ENCODE results near the gene WNT1. TPM values are rescaled to one million over a fixed set of nuclear protein-coding genes. Genes with fewer than 3 reads are reported as not detected.

Gene WNT1
- total and polyA plus RNA-seq, 3 donors from 2014 or later: 0.62 to 1.4 (median 1.2) TPM

- no peak overlapping the region for H3K27ac ChIP-seq
- intact Hi-C loops (cut with DNase I; ENCODE audit: low total_unique reads): no loop called here
- DNase-seq: no peak
- no peaks in the 10 kb centered on the region for H3K9me3 ChIP-seq
- 55 to 70% methylated on average over 6 of the region's 6 CpGs for WGBS, 2 donors
- H3K36me3 ChIP-seq (ENCODE audit: low read depth, missing control alignments): no peaks in the 10 kb centered on the region
- no peak overlapping the region for H3K4me3 ChIP-seq
- no peaks in the 10 kb centered on the region for H3K27me3 ChIP-seq
- H3K4me1 ChIP-seq: peaks cover 27% of the 10 kb centered on the region
- no peak for TF ChIP-seq POLR2A (IDR thresholded peaks at IDR 0.05)
- TF ChIP-seq CTCF (IDR thresholded peaks at IDR 0.05): no peak
Observed at GRCh38 chr12:48982397-48983080, 4.4 kb downstream of the WNT1 start.

- Histone ChIP-seq H3K27me3 (no peaks in the 10 kb centered on the region), H3K9me3 (no peaks in the 10 kb centered on the region), H3K36me3 (ENCODE audit: low read depth, missing control alignments) (no peaks in the 10 kb centered on the region), H3K27ac (no peak overlapping the region), H3K4me3 (no peak overlapping the region), H3K4me1 (peaks cover 7% of the 10 kb centered on the region)
- WGBS, 2 donors: 41 to 49% methylated on average over 9 to 10 of the region's 10 CpGs
- intact Hi-C loops (cut with DNase I; ENCODE audit: low total_unique reads): no loop called here
- TF ChIP-seq POLR2A (IDR thresholded peaks at IDR 0.05) (no peak), CTCF (IDR thresholded peaks at IDR 0.05) (no peak)
- DNase-seq: no peak
Observed at GRCh38 chr12:48985475-48985897, 7.4 kb downstream of the WNT1 start.

GRCh38 chr12:48985901-48986300, 7.8 kb downstream of the WNT1 start:
- no peak for TF ChIP-seq POLR2A (IDR thresholded peaks at IDR 0.05)
- no peak for TF ChIP-seq CTCF (IDR thresholded peaks at IDR 0.05)
- intact Hi-C loops (cut with DNase I; ENCODE audit: low total_unique reads): no loop called here
- Histone ChIP-seq H3K9me3 (no peaks in the 10 kb centered on the region), H3K27ac (no peak overlapping the region), H3K27me3 (no peaks in the 10 kb centered on the region), H3K36me3 (ENCODE audit: low read depth, missing control alignments) (no peaks in the 10 kb centered on the region), H3K4me1 (peaks cover 5% of the 10 kb centered on the region), H3K4me3 (no peak overlapping the region)
- WGBS, 2 donors: 78 to 79% methylated on average over 2 of the region's 2 CpGs
- no peak for DNase-seq

GRCh38 chr12:48986720-48987291, 8.7 kb downstream of the WNT1 start:
- Histone ChIP-seq H3K4me3 (no peak overlapping the region), H3K27ac (no peak overlapping the region), H3K27me3 (no peaks in the 10 kb centered on the region), H3K9me3 (no peaks in the 10 kb centered on the region), H3K36me3 (ENCODE audit: low read depth, missing control alignments) (no peaks in the 10 kb centered on the region), H3K4me1 (no peaks in the 10 kb centered on the region)
- TF ChIP-seq CTCF (IDR thresholded peaks at IDR 0.05) (no peak), POLR2A (IDR thresholded peaks at IDR 0.05) (no peak)
- intact Hi-C loops (cut with DNase I; ENCODE audit: low total_unique reads): no loop called here
- no peak for DNase-seq
- WGBS, 2 donors: 66 to 70% methylated on average over 8 to 23 of the region's 23 CpGs
